ENCODE data around the gene EPHA3.

EPHA3 gene

DNA sequence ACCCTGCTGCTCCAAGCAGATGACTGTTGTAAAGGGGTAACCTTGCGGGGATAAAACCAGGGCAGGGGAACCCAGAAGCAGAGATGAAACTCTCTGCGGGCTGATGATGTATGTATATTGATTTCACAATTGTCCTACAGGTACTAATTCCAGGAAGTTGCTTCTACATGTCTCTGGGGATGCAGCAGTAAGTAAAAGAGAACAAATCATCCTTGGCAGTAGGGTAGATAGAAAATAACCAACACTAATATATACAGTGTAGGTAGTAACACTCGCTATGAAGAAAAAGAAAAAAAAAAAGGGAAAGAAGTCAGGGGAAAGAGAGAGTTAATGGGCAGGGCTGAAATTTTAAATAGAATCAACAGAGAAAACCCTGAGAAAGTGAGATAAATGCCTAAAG lies 50.2 kb downstream of the EPHA3 start:
- no peak for DNase-seq (ENCODE audit: low spot score)
- TF ChIP-seq, protein P1, sequence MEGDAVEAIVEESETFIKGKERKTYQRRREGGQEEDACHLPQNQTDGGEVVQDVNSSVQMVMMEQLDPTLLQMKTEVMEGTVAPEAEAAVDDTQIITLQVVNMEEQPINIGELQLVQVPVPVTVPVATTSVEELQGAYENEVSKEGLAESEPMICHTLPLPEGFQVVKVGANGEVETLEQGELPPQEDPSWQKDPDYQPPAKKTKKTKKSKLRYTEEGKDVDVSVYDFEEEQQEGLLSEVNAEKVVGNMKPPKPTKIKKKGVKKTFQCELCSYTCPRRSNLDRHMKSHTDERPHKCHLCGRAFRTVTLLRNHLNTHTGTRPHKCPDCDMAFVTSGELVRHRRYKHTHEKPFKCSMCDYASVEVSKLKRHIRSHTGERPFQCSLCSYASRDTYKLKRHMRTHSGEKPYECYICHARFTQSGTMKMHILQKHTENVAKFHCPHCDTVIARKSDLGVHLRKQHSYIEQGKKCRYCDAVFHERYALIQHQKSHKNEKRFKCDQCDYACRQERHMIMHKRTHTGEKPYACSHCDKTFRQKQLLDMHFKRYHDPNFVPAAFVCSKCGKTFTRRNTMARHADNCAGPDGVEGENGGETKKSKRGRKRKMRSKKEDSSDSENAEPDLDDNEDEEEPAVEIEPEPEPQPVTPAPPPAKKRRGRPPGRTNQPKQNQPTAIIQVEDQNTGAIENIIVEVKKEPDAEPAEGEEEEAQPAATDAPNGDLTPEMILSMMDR (IDR thresholded peaks at IDR 0.05; ENCODE audit: extremely low read depth, insufficient read depth, missing control alignments) = no peak
- in situ Hi-C loops (cut with MboI; ENCODE audit: low pct_unique_long_range_greater_than_20kb, low sequenced_read_pairs, unreplicated experiment) = no loop called here

DNA sequence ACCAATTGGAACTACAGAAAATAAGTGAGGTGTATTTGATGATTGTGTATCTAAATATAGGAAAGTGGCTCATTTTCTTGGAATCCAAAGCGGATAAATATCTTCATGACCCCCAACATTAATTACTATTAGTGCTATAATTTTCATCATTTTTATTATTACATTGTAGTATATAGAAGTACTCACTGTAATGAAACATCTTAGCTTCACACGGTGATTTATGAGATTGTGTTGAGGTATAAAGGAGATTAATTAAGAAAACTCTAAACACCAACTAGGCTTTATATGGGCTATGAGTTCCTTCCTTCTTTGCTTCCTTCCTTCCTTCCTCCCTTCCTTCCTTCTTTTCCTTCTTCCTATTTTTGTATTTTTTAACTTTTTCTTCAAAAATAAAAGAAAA lies 52.2 kb downstream of the EPHA3 start:
- in situ Hi-C loops (cut with MboI; ENCODE audit: low pct_unique_long_range_greater_than_20kb, low sequenced_read_pairs, unreplicated experiment) = no loop called here
- TF ChIP-seq, protein P1 (IDR thresholded peaks at IDR 0.05; ENCODE audit: extremely low read depth, insufficient read depth, missing control alignments) = no peak
- DNase-seq (ENCODE audit: low spot score) = no peak

DNA sequence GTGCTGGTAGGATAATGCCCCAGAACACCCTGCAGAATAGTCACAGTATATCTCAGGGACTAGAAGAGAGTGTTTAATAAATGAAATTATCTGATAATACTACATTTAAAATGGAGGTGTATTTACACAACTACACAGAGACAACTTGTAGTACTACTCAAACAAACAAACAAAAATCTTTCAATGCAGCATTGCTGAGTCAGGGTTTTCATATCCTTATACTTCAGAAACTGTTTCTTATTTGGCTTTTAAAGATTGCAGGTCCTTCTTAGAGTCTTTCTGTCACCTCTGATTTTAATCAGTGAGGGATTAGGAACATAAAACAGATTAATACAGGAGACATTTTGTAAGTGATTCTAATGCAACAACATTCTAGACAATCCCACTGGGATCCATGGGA lies 57.4 kb downstream of the EPHA3 start:
- TF ChIP-seq, protein P1 (IDR thresholded peaks at IDR 0.05; ENCODE audit: extremely low read depth, insufficient read depth, missing control alignments) = no peak
- no peak for DNase-seq (ENCODE audit: low spot score)
- in situ Hi-C loops (cut with MboI; ENCODE audit: low pct_unique_long_range_greater_than_20kb, low sequenced_read_pairs, unreplicated experiment) = no loop called here

DNA sequence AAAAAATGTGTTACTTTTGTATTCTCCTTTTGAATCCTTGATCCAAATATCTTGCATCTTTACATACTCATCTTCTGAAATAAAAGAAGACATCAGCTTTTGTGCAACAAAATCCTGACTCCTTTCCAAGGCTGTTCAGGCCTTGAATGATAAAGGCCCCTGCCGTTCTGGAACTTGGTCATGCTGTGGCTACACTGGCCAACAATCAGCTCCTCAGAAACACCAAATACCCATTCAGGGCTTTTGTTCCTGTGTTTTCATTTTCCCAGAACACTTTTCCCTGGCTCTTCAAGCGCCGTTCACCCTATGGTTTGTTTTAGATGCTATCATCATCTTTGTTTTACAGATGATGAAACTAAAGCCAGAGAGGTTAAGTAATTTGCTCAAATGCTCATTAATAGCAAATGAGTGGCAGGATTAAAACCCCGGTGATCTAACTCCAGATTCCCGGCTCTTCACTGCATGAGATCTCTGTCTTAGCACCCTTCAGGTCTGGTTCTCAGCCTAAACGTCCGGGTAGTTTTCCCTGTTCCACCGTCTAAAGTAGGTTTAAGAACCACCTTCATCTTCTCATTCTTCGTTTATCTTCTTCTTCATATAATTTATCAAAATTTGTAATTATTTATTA lies 58.3 kb downstream of the EPHA3 start:
- DNase-seq (ENCODE audit: low spot score) = no peak
- TF ChIP-seq, protein P1 (IDR thresholded peaks at IDR 0.05; ENCODE audit: extremely low read depth, insufficient read depth, missing control alignments) = no peak
- in situ Hi-C loops (cut with MboI; ENCODE audit: low pct_unique_long_range_greater_than_20kb, low sequenced_read_pairs, unreplicated experiment) = no loop called here

DNA sequence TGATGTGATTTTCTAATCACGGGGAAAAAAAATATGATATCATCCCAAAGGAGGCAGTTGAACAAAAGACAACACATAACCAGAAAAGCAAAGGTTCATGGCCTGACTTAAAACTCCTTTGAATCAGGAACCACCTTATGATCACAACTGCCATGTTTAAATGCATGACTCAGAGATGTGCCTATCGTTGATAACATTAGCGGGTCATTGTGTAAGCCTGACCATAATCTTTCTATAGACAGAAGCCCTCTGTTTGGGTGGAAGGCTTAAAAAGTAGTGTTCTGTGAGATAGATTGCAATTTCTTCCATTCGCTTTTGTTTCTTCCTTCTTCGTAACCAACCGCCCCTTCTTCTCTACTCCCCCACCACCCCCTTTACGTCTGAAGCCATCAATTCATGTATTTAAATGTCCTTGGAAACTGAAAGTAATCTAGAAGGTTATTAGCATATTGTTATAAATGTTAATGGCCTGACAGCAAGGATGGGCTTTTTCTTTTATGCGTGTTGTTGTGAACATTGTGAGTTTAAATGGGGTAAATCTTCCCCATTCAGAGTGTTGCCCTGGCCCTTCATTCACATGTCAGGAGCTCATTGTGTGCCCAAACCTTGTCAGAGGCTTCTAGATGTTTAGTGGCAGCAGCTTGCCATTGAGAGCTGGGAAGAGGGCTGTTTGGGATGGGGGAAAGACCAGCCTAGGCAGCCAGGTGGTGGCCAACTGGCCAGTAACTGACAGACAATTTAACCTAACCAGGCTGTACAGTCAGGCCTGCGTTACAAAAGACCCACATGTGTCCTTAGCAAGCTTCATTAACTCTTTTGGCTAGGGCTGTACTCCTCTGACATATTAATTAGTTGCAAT lies 64.5 kb downstream of the EPHA3 start:
- in situ Hi-C loops (cut with MboI; ENCODE audit: low pct_unique_long_range_greater_than_20kb, low sequenced_read_pairs, unreplicated experiment) = no loop called here
- TF ChIP-seq, protein P1 (IDR thresholded peaks at IDR 0.05; ENCODE audit: extremely low read depth, insufficient read depth, missing control alignments) = no peak
- DNase-seq (ENCODE audit: low spot score) = no peak

DNA sequence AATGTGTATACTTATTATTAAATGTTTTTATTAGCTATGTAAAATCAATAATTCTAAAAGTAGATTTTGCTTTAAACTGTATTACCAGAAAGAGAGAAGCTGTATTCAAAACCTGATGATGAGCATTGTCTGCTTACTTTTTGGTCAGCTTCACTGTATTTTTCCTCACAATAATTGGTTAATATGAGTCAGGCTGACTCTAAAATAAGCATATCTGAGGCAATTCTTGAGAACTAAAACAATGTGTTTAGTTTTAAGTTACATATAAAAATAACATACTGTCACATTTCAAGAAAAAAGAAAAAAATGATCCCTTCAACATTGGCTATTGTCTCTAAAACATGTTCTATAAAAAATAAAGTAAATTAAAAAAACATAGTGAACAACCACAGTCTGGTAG lies 66.1 kb downstream of the EPHA3 start:
- in situ Hi-C loops (cut with MboI; ENCODE audit: low pct_unique_long_range_greater_than_20kb, low sequenced_read_pairs, unreplicated experiment) = no loop called here
- TF ChIP-seq, protein P1 (IDR thresholded peaks at IDR 0.05; ENCODE audit: extremely low read depth, insufficient read depth, missing control alignments) = no peak
- no peak for DNase-seq (ENCODE audit: low spot score)

Measured in GM13977 (cell line).